CD4-positive, alpha-beta memory T cell (primary cell): Measurements from ENCODE around the gene SSBP3. TPM values are rescaled to one million over a fixed set of nuclear protein-coding genes. Genes with fewer than 3 reads are reported as not detected.

Experiments used
- CTCF ChIA-PET: fragments of 350-600 bp; sonication (Branson Sonifier 250); formaldehyde crosslinking; loops from one replicate; lab custom pipeline; 2021; ENCODE audit warnings: inconsistent platforms; ENCODE audit not compliant: partially characterized antibody; lab: Charles Lee
- POLR2A ChIA-PET: fragments of 350-600 bp; sonication (Branson Sonifier 250); formaldehyde crosslinking; loops from one replicate; lab custom pipeline; 2021; ENCODE audit not compliant: partially characterized antibody; lab: Charles Lee
- DNase-seq, 5 donors: peaks; one replicate each; pipeline versions ENCODE4 v3.0.0 to v3.0.0-alpha.2; 2020 to 2022; ENCODE audit warnings: mixed read lengths in 1 of 5
- H3K27ac ChIP-seq: one replicate; pipeline ENCODE4 v1.7.0; 2013; ENCODE audit warnings: low read depth, low read length
- H3K27me3 ChIP-seq: 2 replicates; pipeline ENCODE4 v1.7.0; 2013; ENCODE audit warnings: mild to moderate bottlenecking, low read length, moderate library complexity; ENCODE audit not compliant: insufficient read depth
- H3K36me3 ChIP-seq: 2 replicates; pipeline ENCODE4 v1.7.0; 2013; ENCODE audit warnings: mild to moderate bottlenecking, low read length, moderate library complexity; ENCODE audit not compliant: insufficient read depth
- H3K4me1 ChIP-seq: 2 replicates; pipeline ENCODE4 v1.7.0; 2013; ENCODE audit warnings: mild to moderate bottlenecking, low read length, moderate library complexity; ENCODE audit not compliant: insufficient read depth
- H3K4me3 ChIP-seq, 2 donors: one replicate each; pipeline ENCODE4 v1.7.0; 2013; ENCODE audit warnings: low read length in 2 of 2, mild to moderate bottlenecking in 1 of 2
- H3K9me3 ChIP-seq, 2 donors: one replicate each; pipeline ENCODE4 v1.7.0; 2013; ENCODE audit warnings: low read length in 2 of 2, control low read depth in 1 of 2; ENCODE audit not compliant: control insufficient read depth in 1 of 2
- H3K27ac Mint-ChIP-seq, 7 donors: one replicate each; pipeline ENCODE4 v1.8.0; 2020 to 2021; ENCODE audit warnings: mixed read lengths in 7 of 7, mild to moderate bottlenecking in 6 of 7, inconsistent platforms in 3 of 7, moderate library complexity in 3 of 7
- H3K27me3 Mint-ChIP-seq, 2 donors: one replicate each; pipeline ENCODE4 v1.8.0; 2020 to 2021; ENCODE audit warnings: mixed read lengths in 2 of 2
- H3K36me3 Mint-ChIP-seq, 2 donors: one replicate each; pipeline ENCODE4 v1.8.0; 2020 to 2021; ENCODE audit warnings: mixed read lengths in 2 of 2, inconsistent platforms in 1 of 2, mild to moderate bottlenecking in 1 of 2
- H3K4me1 Mint-ChIP-seq, 4 donors: one replicate each; pipeline ENCODE4 v1.8.0; 2020 to 2021; ENCODE audit warnings: mixed read lengths in 4 of 4, mild to moderate bottlenecking in 1 of 4
- H3K4me3 Mint-ChIP-seq, 8 donors: one replicate each; pipeline ENCODE4 v1.8.0; 2020 to 2021; ENCODE audit warnings: mixed read lengths in 8 of 8, mild to moderate bottlenecking in 7 of 8, moderate library complexity in 6 of 8, inconsistent platforms in 3 of 8
- H3K9me3 Mint-ChIP-seq, 8 donors: one replicate each; pipeline ENCODE4 v1.8.0; 2020 to 2021; ENCODE audit warnings: mixed read lengths in 8 of 8, mild to moderate bottlenecking in 5 of 8, inconsistent platforms in 3 of 8, moderate library complexity in 1 of 8
- intact Hi-C: fragments of 100-400 bp; cut with micrococcal nuclease; formaldehyde crosslinking; loops from one replicate; pipeline ENCODE4 v1.15.1; 2023
- polyA plus RNA-seq, 2 donors: library from polyadenylated mRNA; unstranded; fragments of 300-500 nt; fragmentation: Illumina TruSeq; gene quantifications; one replicate each; pipeline ENCODE4 v1.2.3, GENCODE V29; 2021
- total RNA-seq, 2 experiments: library from RNA; stranded (reverse); gene quantifications; one replicate each; pipeline ENCODE4 v1.2.3, GENCODE V29; 2021

Gene SSBP3
- total and polyA plus RNA-seq, 4 experiments from 2014 or later: 10.9 to 87.6 (median 45.1) TPM

GRCh38 chr1:54362881-54363340 is 43.3 kb downstream of the SSBP3 start:
- H3K27ac Mint-ChIP-seq: peak overlapping the region in 3 of 7 donors; percentile 13 to 68 (median 61)
- peaks cover 7 to 22% of the 10 kb centered on the region in 2 donors for H3K36me3 Mint-ChIP-seq
- Histone ChIP-seq H3K27me3 (no peaks in the 10 kb centered on the region), H3K4me1 (peaks cover 22% of the 10 kb centered on the region), H3K36me3 (no peaks in the 10 kb centered on the region), H3K27ac (no peak overlapping the region), H3K4me3 (no peak overlapping the region), H3K9me3 (no peaks in the 10 kb centered on the region)
- DNase-seq: no peak
- ChIA-PET CTCF (no interaction called here), POLR2A (no interaction called here)
- no peaks in the 10 kb centered on the region for H3K9me3 Mint-ChIP-seq
- no peak overlapping the region for H3K4me3 Mint-ChIP-seq
- intact Hi-C loops: no loop called here
- H3K27me3 Mint-ChIP-seq: no peaks in the 10 kb centered on the region
- H3K4me1 Mint-ChIP-seq: peaks cover 36 to 79% (median 60%) of the 10 kb centered on the region in 4 donors

- Histone ChIP-seq H3K27ac (no peak overlapping the region), H3K4me3 (no peak overlapping the region), H3K4me1 (peaks cover 37% of the 10 kb centered on the region), H3K9me3 (no peaks in the 10 kb centered on the region), H3K27me3 (no peaks in the 10 kb centered on the region), H3K36me3 (no peaks in the 10 kb centered on the region)
- Mint-ChIP-seq H3K27ac (peak overlapping the region in 3 of 7 donors; percentile 9 to 37 (median 29)), H3K36me3 (peaks cover 10 to 21% of the 10 kb centered on the region in 2 donors), H3K27me3 (no peaks in the 10 kb centered on the region), H3K4me3 (no peak overlapping the region), H3K4me1 (peaks cover 49 to 94% (median 73%) of the 10 kb centered on the region in 4 donors), H3K9me3 (no peaks in the 10 kb centered on the region)
- POLR2A ChIA-PET: interaction anchor here (1.2 to 3.0 kb wide), 2 partner anchors 46 to 126 kb away, joined by 3 to 8 read pairs; partner anchors contain the start of gene SSBP3
- CTCF ChIA-PET: interaction anchor here (1.1 to 1.7 kb wide), 2 partner anchors 67 to 128 kb away, joined by 3 to 4 read pairs; no protein-coding TSS in a partner anchor
- intact Hi-C loops: no loop called here
- no peak for DNase-seq
Measured at GRCh38 chr1:54361342-54361741, 44.9 kb downstream of the SSBP3 start.

GRCh38 chr1:54360165-54361005 is 45.8 kb downstream of the SSBP3 start:
- Mint-ChIP-seq H3K4me3 (no peak overlapping the region), H3K9me3 (no peaks in the 10 kb centered on the region), H3K36me3 (peaks cover 10 to 16% of the 10 kb centered on the region in 2 donors), H3K27me3 (no peaks in the 10 kb centered on the region), H3K27ac (peak overlapping the region in 4 of 7 donors; percentile 2 to 53 (median 15)), H3K4me1 (peaks cover 50 to 95% (median 72%) of the 10 kb centered on the region in 4 donors)
- no peaks in the 10 kb centered on the region for H3K27me3 ChIP-seq
- H3K4me1 ChIP-seq: peaks cover 46% of the 10 kb centered on the region
- ChIA-PET POLR2A (interaction anchor here (1.0 to 3.0 kb wide), 3 partner anchors 46 to 129 kb away, joined by 3 to 8 read pairs (median 4); partner anchors contain the start of gene SSBP3), CTCF (interaction anchor here (0.5 to 2.0 kb wide), 3 partner anchors 66 to 174 kb away, joined by 3 to 11 read pairs (median 4); no protein-coding TSS in a partner anchor)
- no peaks in the 10 kb centered on the region for H3K9me3 ChIP-seq
- no peak overlapping the region for H3K4me3 ChIP-seq
- no peaks in the 10 kb centered on the region for H3K36me3 ChIP-seq
- intact Hi-C loops: loop anchor here (1.0 kb wide), 1 partner anchor 129 kb away; no protein-coding TSS in a partner anchor
- no peak overlapping the region for H3K27ac ChIP-seq
- DNase-seq: no peak

GRCh38 chr1:54359393-54360162 is 46.6 kb downstream of the SSBP3 start:
- H3K27me3 Mint-ChIP-seq: no peaks in the 10 kb centered on the region
- peak overlapping the region in 3 of 7 donors; percentile 7 to 52 (median 34) for H3K27ac Mint-ChIP-seq
- Histone ChIP-seq H3K27me3 (no peaks in the 10 kb centered on the region), H3K27ac (no peak overlapping the region), H3K4me3 (no peak overlapping the region), H3K36me3 (no peaks in the 10 kb centered on the region), H3K9me3 (no peaks in the 10 kb centered on the region), H3K4me1 (peaks cover 50% of the 10 kb centered on the region)
- H3K4me3 Mint-ChIP-seq: peak overlapping the region in 2 of 8 donors; percentile 3 to 8
- H3K36me3 Mint-ChIP-seq: peaks cover 10 to 11% of the 10 kb centered on the region in 2 donors
- no peaks in the 10 kb centered on the region for H3K9me3 Mint-ChIP-seq
- intact Hi-C loops: loop anchor here (1.0 to 5.0 kb wide), 2 partner anchors 48 to 130 kb away; partner anchors contain the start of gene SSBP3
- POLR2A ChIA-PET: interaction anchor here (1.0 to 3.0 kb wide), 2 partner anchors 47 to 130 kb away, joined by 4 to 8 read pairs; partner anchors contain the start of gene SSBP3
- DNase-seq: no peak
- H3K4me1 Mint-ChIP-seq: peaks cover 49 to 95% (median 71%) of the 10 kb centered on the region in 4 donors
- CTCF ChIA-PET: interaction anchor here (0.5 to 2.0 kb wide), 4 partner anchors 65 to 450 kb away, joined by 3 to 11 read pairs (median 4); no protein-coding TSS in a partner anchor

GRCh38 chr1:54358503-54359168 is 47.6 kb downstream of the SSBP3 start:
- H3K27me3 ChIP-seq: no peaks in the 10 kb centered on the region
- intact Hi-C loops: loop anchor here (5.0 kb wide), 1 partner anchor 49 kb away; the partner anchor contains the start of gene SSBP3
- Mint-ChIP-seq H3K36me3 (peaks cover 6 to 10% of the 10 kb centered on the region in 2 donors), H3K4me1 (peaks cover 47 to 95% (median 70%) of the 10 kb centered on the region in 4 donors), H3K27me3 (no peaks in the 10 kb centered on the region), H3K27ac (peak overlapping the region in 4 of 7 donors; percentile 22 to 59 (median 30)), H3K9me3 (no peaks in the 10 kb centered on the region), H3K4me3 (no peak overlapping the region)
- no peak overlapping the region for H3K27ac ChIP-seq
- peaks cover 53% of the 10 kb centered on the region for H3K4me1 ChIP-seq
- DNase-seq: no peak
- no peaks in the 10 kb centered on the region for H3K9me3 ChIP-seq
- no peaks in the 10 kb centered on the region for H3K36me3 ChIP-seq
- no peak overlapping the region for H3K4me3 ChIP-seq
- POLR2A ChIA-PET: interaction anchor here (1.0 to 3.0 kb wide), 3 partner anchors 29 to 129 kb away, joined by 3 to 8 read pairs (median 3); partner anchors contain the start of gene SSBP3
- CTCF ChIA-PET: interaction anchor here (1.1 kb wide), 1 partner anchor 451 kb away, joined by 3 read pairs; no protein-coding TSS in a partner anchor

- peak overlapping the region in 5 of 8 donors; percentile 25 to 90 (median 40) for H3K4me3 Mint-ChIP-seq
- H3K27ac Mint-ChIP-seq: peak overlapping the region in 6 of 7 donors; percentile 43 to 94 (median 86)
- H3K4me1 ChIP-seq: peaks cover 58% of the 10 kb centered on the region
- DNase-seq: no peak
- H3K9me3 ChIP-seq: no peaks in the 10 kb centered on the region
- POLR2A ChIA-PET: interaction anchor here (0.7 to 1.0 kb wide), 3 partner anchors 25 to 130 kb away, joined by 3 read pairs; no protein-coding TSS in a partner anchor
- H3K4me1 Mint-ChIP-seq: peaks cover 43 to 94% (median 69%) of the 10 kb centered on the region in 4 donors
- H3K4me3 ChIP-seq: no peak overlapping the region
- H3K36me3 ChIP-seq: no peaks in the 10 kb centered on the region
- H3K9me3 Mint-ChIP-seq: no peaks in the 10 kb centered on the region
- H3K27me3 Mint-ChIP-seq: no peaks in the 10 kb centered on the region
- CTCF ChIA-PET: interaction anchor here (0.9 kb wide), 1 partner anchor 36 kb away, joined by 3 read pairs; no protein-coding TSS in a partner anchor
- intact Hi-C loops: loop anchor here (5.0 kb wide), 1 partner anchor 49 kb away; the partner anchor contains the start of gene SSBP3
- no peaks in the 10 kb centered on the region for H3K27me3 ChIP-seq
- H3K27ac ChIP-seq: no peak overlapping the region
- peaks cover 6 to 10% of the 10 kb centered on the region in 2 donors for H3K36me3 Mint-ChIP-seq
Measured at GRCh38 chr1:54357967-54358366, 48.2 kb downstream of the SSBP3 start.
